Fibroblast of lung (primary cell): ENCODE results near the gene JAKMIP1. TPM values are rescaled to one million over a fixed set of nuclear protein-coding genes. Genes with fewer than 3 reads are reported as not detected.

Experiments used
- DNase-seq, 2 donors: peaks; one replicate each; pipeline versions ENCODE4 v3.0.0 to v3.0.0-alpha.2; 2010; ENCODE audit warnings: low read depth in 2 of 2
- H2AFZ ChIP-seq: 2 replicates; pipeline ENCODE4 v1.5.1; 2012; ENCODE audit warnings: low read length, control low read depth, inconsistent platforms
- H3K27ac ChIP-seq: 2 replicates; pipeline ENCODE4 v1.5.1; 2011; ENCODE audit warnings: low read length, control low read depth; ENCODE audit not compliant: insufficient read depth
- H3K27me3 ChIP-seq: 2 replicates; pipeline ENCODE4 v1.5.1; 2011; ENCODE audit warnings: mild to moderate bottlenecking, low read length; ENCODE audit not compliant: control insufficient read depth, insufficient read depth
- H3K36me3 ChIP-seq: 2 replicates; pipeline ENCODE4 v1.5.1; 2011; ENCODE audit warnings: low read length; ENCODE audit not compliant: control insufficient read depth, insufficient read depth
- H3K4me1 ChIP-seq: 2 replicates; pipeline ENCODE4 v1.5.1; 2011; ENCODE audit warnings: low read length; ENCODE audit not compliant: control insufficient read depth, insufficient read depth; ENCODE audit errors: extremely low read depth
- H3K4me2 ChIP-seq: 2 replicates; pipeline ENCODE4 v1.5.1; 2011; ENCODE audit warnings: low read length, control low read depth; ENCODE audit not compliant: insufficient read depth; ENCODE audit errors: extremely low read depth
- H3K4me3 ChIP-seq, 4 experiments: fragments of 200-600 bp in 1 of 4; sonication (generic) in 1 of 4; replicated peaks in 1 of 4; 2 replicates each; pipeline ENCODE4 v1.5.1; 2011 to 2016; ENCODE audit warnings: low read length in 4 of 4, low read depth in 3 of 4, mild to moderate bottlenecking in 3 of 4, control low read depth in 2 of 4, inconsistent platforms in 1 of 4, mixed read lengths in 1 of 4; ENCODE audit not compliant: insufficient read depth in 1 of 4; ENCODE audit errors: control extremely low read depth in 1 of 4
- H3K79me2 ChIP-seq: 2 replicates; pipeline ENCODE4 v1.5.1; 2012; ENCODE audit warnings: mild to moderate bottlenecking, low read length, inconsistent platforms; ENCODE audit not compliant: control insufficient read depth, insufficient read depth
- H3K9ac ChIP-seq: 2 replicates; pipeline ENCODE4 v1.5.1; 2011; ENCODE audit warnings: mild to moderate bottlenecking, low read length, control low read depth; ENCODE audit not compliant: insufficient read depth
- H3K9me3 ChIP-seq: 2 replicates; pipeline ENCODE4 v1.5.1; 2012; ENCODE audit warnings: low read depth, low read length; ENCODE audit not compliant: control insufficient read depth, insufficient read depth
- H4K20me1 ChIP-seq: 2 replicates; pipeline ENCODE4 v1.5.1; 2011; ENCODE audit warnings: low read length; ENCODE audit not compliant: control insufficient read depth, insufficient read depth; ENCODE audit errors: extremely low read depth
- CTCF ChIP-seq, 2 donors: IDR thresholded peaks in 1 of 2; conservative IDR thresholded peaks in 1 of 2; 1 replicate in 1 of 2; 2 replicates in 1 of 2; pipeline ENCODE4 v1.5.1; 2011 to 2012; ENCODE audit warnings: low read length in 2 of 2, control low read depth in 1 of 2, inconsistent platforms in 1 of 2, low read depth in 1 of 2, mild to moderate bottlenecking in 1 of 2
- EZH2 ChIP-seq: IDR thresholded peaks from 2 replicates; pipeline ENCODE4 v1.5.1; 2012; ENCODE audit warnings: low read length, control low read depth, mild to moderate bottlenecking; ENCODE audit errors: missing control alignments
- polyA plus RNA-seq, 2 donors: library from polyadenylated mRNA; depleted of rRNA in 1 of 2; stranded (reverse) in 1 of 2; unstranded in 1 of 2; fragments of >200 nt; gene quantifications; 2 replicates each; pipeline ENCODE4 v1.2.1, GENCODE V29; 2011 to 2012; ENCODE audit warnings: missing spikeins in 1 of 2
- total RNA-seq: library from RNA; depleted of rRNA; stranded (reverse); fragments of >200 nt; gene quantifications from 2 replicates; pipeline ENCODE4 v1.2.1, GENCODE V29; 2014

Gene JAKMIP1
- total and polyA plus RNA-seq, 2 donors (not counting 1 experiment from before 2014, with no cell fraction given), result not detected

- Histone ChIP-seq H3K4me2 (no peak overlapping the region), H3K9me3 (no peaks in the 10 kb centered on the region), H4K20me1 (no peaks in the 10 kb centered on the region), H3K27ac (no peak overlapping the region), H3K9ac (no peak overlapping the region), H2AFZ (no peak overlapping the region), H3K36me3 (no peaks in the 10 kb centered on the region), H3K79me2 (no peaks in the 10 kb centered on the region), H3K4me1 (no peaks in the 10 kb centered on the region), H3K27me3 (no peaks in the 10 kb centered on the region), H3K4me3 (no peak overlapping the region)
- TF ChIP-seq CTCF (conservative IDR thresholded peaks at IDR 0.05 in 1 of 2, IDR thresholded peaks at IDR 0.05 in 1 of 2; ENCODE audit: low read depth in 1 of 2, low read length in 2 of 2) (no peak), EZH2 (no peak)
- no peak for DNase-seq
These were observed 94.9 kb downstream of the JAKMIP1 start for GRCh38 chr4:6105311-6105911.

- H3K9ac ChIP-seq, result no peak overlapping the region
- no peak for TF ChIP-seq EZH2
- no peak for TF ChIP-seq CTCF (conservative IDR thresholded peaks at IDR 0.05 in 1 of 2, IDR thresholded peaks at IDR 0.05 in 1 of 2; ENCODE audit: low read depth in 1 of 2, low read length in 2 of 2)
- no peaks in the 10 kb centered on the region for H3K9me3 ChIP-seq
- H4K20me1 ChIP-seq, result no peaks in the 10 kb centered on the region
- no peaks in the 10 kb centered on the region for H3K27me3 ChIP-seq
- no peak for DNase-seq
- H2AFZ ChIP-seq, result no peak overlapping the region
- H3K79me2 ChIP-seq, result no peaks in the 10 kb centered on the region
- H3K4me2 ChIP-seq, result no peak overlapping the region
- no peaks in the 10 kb centered on the region for H3K4me1 ChIP-seq
- H3K27ac ChIP-seq, result no peak overlapping the region
- no peaks in the 10 kb centered on the region for H3K36me3 ChIP-seq
- H3K4me3 ChIP-seq, result no peak overlapping the region
These were observed 95.7 kb downstream of the JAKMIP1 start for GRCh38 chr4:6104541-6105130.

- Histone ChIP-seq H3K9ac (no peak overlapping the region), H3K9me3 (no peaks in the 10 kb centered on the region), H3K4me3 (no peak overlapping the region), H4K20me1 (no peaks in the 10 kb centered on the region), H3K4me2 (no peak overlapping the region), H3K4me1 (no peaks in the 10 kb centered on the region), H2AFZ (no peak overlapping the region), H3K27me3 (no peaks in the 10 kb centered on the region), H3K36me3 (no peaks in the 10 kb centered on the region), H3K27ac (no peak overlapping the region), H3K79me2 (no peaks in the 10 kb centered on the region)
- TF ChIP-seq CTCF (conservative IDR thresholded peaks at IDR 0.05 in 1 of 2, IDR thresholded peaks at IDR 0.05 in 1 of 2; ENCODE audit: low read depth in 1 of 2, low read length in 2 of 2) (no peak), EZH2 (no peak)
- no peak for DNase-seq
These were observed 102.8 kb downstream of the JAKMIP1 start for GRCh38 chr4:6097581-6097980.
